ENCODE data around the gene TADA3.

Gene TADA3

DNA sequence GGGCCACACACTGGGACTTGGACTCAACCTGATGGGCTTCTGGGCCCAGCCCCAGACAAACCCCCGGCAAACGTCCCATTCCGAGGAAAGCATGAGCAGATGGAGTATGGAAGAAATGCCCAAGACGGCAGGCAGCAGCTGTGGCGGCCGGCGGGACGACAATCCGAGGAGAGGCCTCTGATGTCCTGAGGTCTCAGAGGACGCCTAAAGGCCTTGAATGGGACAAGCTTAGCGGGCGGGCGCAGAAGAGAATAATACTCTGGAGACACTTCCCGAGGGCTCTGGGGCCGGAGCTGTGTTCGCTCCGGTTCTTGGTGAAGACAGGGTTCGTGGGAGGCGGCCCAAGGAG, 43.0 kb downstream of the TADA3 start:
- peak overlapping the region; percentile 92 for H3K9ac ChIP-seq (ENCODE audit: low read depth, low read length)
- H3K36me3 ChIP-seq (ENCODE audit: control insufficient read depth, insufficient read depth, low read length), result peaks cover 43% of the 10 kb centered on the region
- H3K4me1 ChIP-seq (ENCODE audit: control insufficient read depth, insufficient read depth, low read length), result no peaks in the 10 kb centered on the region
- no peaks in the 10 kb centered on the region for H3K9me3 ChIP-seq (ENCODE audit: control insufficient read depth, insufficient read depth, low read length)
- H3K27me3 ChIP-seq (ENCODE audit: control insufficient read depth, insufficient read depth, low read length), result no peaks in the 10 kb centered on the region
- H3K4me3 ChIP-seq (ENCODE audit: low read depth, low read length), result peak overlapping the region; percentile 69

DNA sequence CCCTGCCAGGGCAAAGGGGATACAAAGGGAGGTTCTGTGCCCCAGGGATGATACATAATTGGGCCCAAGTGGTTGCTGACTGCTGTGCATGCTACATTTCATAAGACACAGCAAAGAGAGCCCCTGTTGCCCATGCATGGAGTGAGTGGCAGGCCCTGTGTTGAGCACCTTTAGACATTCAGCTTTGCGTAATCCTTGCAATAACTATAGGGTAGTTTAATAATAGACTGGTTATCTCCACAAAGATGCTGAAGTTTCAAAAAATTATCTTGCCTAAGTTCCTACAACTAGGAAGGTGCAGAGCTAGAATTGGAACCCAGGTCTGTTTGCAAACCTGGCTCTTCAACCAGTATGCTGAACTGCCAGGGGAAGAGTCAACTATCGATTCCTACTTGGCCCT, 44.2 kb downstream of the TADA3 start:
- H3K4me1 ChIP-seq (ENCODE audit: control insufficient read depth, insufficient read depth, low read length), result no peaks in the 10 kb centered on the region
- H3K36me3 ChIP-seq (ENCODE audit: control insufficient read depth, insufficient read depth, low read length), result peaks cover 53% of the 10 kb centered on the region
- no peaks in the 10 kb centered on the region for H3K27me3 ChIP-seq (ENCODE audit: control insufficient read depth, insufficient read depth, low read length)
- no peak overlapping the region for H3K4me3 ChIP-seq (ENCODE audit: low read depth, low read length)
- H3K9ac ChIP-seq (ENCODE audit: low read depth, low read length), result no peak overlapping the region
- H3K9me3 ChIP-seq (ENCODE audit: control insufficient read depth, insufficient read depth, low read length), result no peaks in the 10 kb centered on the region

DNA sequence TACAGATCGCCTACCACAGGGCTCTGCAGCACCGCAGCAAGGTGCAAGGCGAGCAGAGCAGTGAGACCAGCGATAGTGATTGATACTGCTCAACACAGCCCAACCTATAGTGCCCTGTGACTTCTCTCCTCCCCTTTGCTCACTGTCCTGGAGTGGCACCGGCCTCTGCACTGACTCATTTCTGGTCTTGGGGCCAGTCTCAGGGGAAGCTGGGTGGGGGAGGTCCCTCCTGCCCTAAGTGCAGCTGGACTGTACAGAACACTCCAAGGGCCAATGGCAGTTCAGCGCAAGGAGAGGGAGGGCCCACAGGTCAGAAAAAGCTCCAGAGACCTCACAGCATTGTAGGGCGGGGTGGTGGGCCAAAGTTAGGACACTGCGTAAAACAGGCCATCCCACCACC, 45.0 kb downstream of the TADA3 start:
- Histone ChIP-seq H3K9ac (ENCODE audit: low read depth, low read length) (no peak overlapping the region), H3K36me3 (ENCODE audit: control insufficient read depth, insufficient read depth, low read length) (peaks cover 58% of the 10 kb centered on the region)

DNA sequence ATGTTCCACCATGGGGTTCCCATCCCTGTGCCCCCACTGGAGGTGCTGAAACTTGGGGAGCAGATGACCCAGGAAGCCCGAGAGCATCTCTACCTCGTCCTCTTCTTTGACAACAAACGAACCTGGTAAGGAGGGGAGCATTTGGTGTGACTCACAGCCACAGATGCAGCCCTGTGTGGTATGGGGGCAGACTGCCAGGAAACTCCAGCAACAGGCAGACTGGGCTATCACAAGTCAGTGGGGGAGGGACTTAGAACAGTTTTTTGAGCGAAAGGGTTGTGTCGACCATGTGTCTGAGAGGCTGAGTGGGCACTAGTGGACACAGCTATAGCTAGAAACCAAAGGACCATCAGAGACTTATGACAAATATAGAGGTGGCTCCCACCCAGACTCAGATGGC, 45.9 kb downstream of the TADA3 start:
- H3K36me3 ChIP-seq (ENCODE audit: control insufficient read depth, insufficient read depth, low read length), result peaks cover 60% of the 10 kb centered on the region
- no peaks in the 10 kb centered on the region for H3K9me3 ChIP-seq (ENCODE audit: control insufficient read depth, insufficient read depth, low read length)
- H3K27me3 ChIP-seq (ENCODE audit: control insufficient read depth, insufficient read depth, low read length), result no peaks in the 10 kb centered on the region
- no peaks in the 10 kb centered on the region for H3K4me1 ChIP-seq (ENCODE audit: control insufficient read depth, insufficient read depth, low read length)
- no peak overlapping the region for H3K4me3 ChIP-seq (ENCODE audit: low read depth, low read length)
- H3K9ac ChIP-seq (ENCODE audit: low read depth, low read length), result no peak overlapping the region

More for the DNA sequence above, 45.0 kb downstream of the TADA3 start:
- Histone ChIP-seq H3K27me3 (ENCODE audit: control insufficient read depth, insufficient read depth, low read length) (no peaks in the 10 kb centered on the region), H3K9me3 (ENCODE audit: control insufficient read depth, insufficient read depth, low read length) (no peaks in the 10 kb centered on the region), H3K4me3 (ENCODE audit: low read depth, low read length) (no peak overlapping the region), H3K4me1 (ENCODE audit: control insufficient read depth, insufficient read depth, low read length) (no peaks in the 10 kb centered on the region)

DNA sequence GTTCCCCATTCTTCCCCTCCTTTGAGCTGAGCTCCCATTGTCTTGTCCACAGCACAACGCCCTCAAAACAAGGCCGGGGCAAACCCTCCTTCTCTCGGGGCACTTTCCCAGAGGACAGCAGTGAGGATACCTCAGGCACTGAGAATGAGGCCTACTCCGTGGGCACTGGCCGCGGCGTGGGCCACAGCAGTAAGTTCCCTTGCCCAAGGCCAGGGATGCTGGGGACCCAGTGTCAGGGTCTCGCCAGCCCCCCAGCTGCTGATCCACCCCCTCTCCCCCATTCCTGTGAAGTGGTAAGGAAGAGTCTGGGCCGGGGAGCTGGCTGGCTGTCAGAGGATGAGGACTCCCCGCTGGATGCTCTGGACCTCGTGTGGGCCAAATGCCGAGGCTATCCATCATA, 46.8 kb downstream of the TADA3 start:
- Histone ChIP-seq H3K36me3 (ENCODE audit: control insufficient read depth, insufficient read depth, low read length) (peaks cover 67% of the 10 kb centered on the region), H3K4me3 (ENCODE audit: low read depth, low read length) (no peak overlapping the region), H3K4me1 (ENCODE audit: control insufficient read depth, insufficient read depth, low read length) (no peaks in the 10 kb centered on the region), H3K27me3 (ENCODE audit: control insufficient read depth, insufficient read depth, low read length) (no peaks in the 10 kb centered on the region), H3K9me3 (ENCODE audit: control insufficient read depth, insufficient read depth, low read length) (no peaks in the 10 kb centered on the region), H3K9ac (ENCODE audit: low read depth, low read length) (no peak overlapping the region)

DNA sequence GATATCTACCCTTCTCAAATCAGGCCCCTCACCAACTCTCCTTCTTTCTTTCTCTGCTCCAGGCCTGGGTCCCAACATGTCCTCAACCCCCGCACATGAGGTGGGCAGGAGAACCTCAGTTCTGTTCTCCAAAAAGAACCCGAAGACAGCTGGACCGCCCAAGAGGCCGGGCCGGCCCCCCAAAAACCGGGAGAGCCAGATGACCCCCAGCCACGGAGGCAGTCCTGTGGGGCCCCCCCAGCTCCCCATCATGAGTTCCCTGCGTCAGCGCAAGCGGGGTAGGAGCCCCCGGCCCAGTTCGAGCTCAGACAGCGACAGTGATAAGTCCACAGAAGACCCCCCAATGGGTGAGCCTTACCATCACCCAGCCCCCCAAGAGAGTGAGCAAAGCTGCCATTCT, 48.1 kb downstream of the TADA3 start:
- H3K36me3 ChIP-seq (ENCODE audit: control insufficient read depth, insufficient read depth, low read length), result peaks cover 81% of the 10 kb centered on the region
- H3K4me1 ChIP-seq (ENCODE audit: control insufficient read depth, insufficient read depth, low read length), result no peaks in the 10 kb centered on the region
- no peaks in the 10 kb centered on the region for H3K9me3 ChIP-seq (ENCODE audit: control insufficient read depth, insufficient read depth, low read length)
- H3K4me3 ChIP-seq (ENCODE audit: low read depth, low read length), result no peak overlapping the region
- no peaks in the 10 kb centered on the region for H3K27me3 ChIP-seq (ENCODE audit: control insufficient read depth, insufficient read depth, low read length)
- H3K9ac ChIP-seq (ENCODE audit: low read depth, low read length), result no peak overlapping the region

DNA sequence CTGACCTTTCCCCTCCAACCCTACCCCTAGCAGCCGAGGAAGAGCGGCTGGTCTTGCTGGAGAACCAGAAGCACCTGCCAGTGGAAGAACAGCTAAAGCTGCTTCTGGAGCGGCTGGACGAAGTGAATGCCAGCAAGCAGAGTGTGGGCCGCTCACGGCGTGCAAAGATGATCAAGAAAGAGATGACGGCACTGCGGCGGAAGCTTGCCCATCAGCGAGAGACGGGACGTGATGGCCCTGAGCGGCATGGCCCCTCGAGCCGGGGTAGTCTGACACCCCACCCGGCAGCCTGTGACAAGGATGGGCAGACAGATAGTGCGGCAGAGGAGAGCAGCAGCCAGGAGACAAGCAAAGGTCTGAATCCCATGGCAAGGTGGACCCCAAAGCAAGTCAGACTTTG, 48.7 kb downstream of the TADA3 start:
- Histone ChIP-seq H3K4me3 (ENCODE audit: low read depth, low read length) (no peak overlapping the region), H3K9ac (ENCODE audit: low read depth, low read length) (no peak overlapping the region), H3K27me3 (ENCODE audit: control insufficient read depth, insufficient read depth, low read length) (no peaks in the 10 kb centered on the region), H3K4me1 (ENCODE audit: control insufficient read depth, insufficient read depth, low read length) (no peaks in the 10 kb centered on the region), H3K9me3 (ENCODE audit: control insufficient read depth, insufficient read depth, low read length) (no peaks in the 10 kb centered on the region), H3K36me3 (ENCODE audit: control insufficient read depth, insufficient read depth, low read length) (peaks cover 86% of the 10 kb centered on the region)

DNA sequence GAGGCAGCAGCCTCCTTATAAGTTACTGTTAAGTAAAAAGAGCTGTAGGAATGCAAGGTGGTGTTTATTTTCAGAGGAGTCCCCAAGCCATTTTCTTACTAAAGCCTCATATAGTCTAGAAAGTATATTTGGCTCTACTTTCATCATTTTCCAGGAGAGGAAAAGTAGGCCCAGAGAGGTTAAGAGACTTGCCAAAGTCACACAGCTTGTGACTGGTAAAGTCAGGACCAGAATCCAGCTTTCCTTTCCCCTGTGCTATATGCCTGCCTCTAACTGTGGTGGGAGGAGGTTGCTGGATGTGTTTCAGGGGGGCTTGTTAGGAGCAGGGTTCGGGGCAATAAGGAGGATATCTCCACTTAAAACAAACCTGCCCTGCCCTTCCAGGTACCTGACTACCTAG, 49.7 kb downstream of the TADA3 start:
- H3K4me1 ChIP-seq (ENCODE audit: control insufficient read depth, insufficient read depth, low read length), result no peaks in the 10 kb centered on the region
- no peak overlapping the region for H3K4me3 ChIP-seq (ENCODE audit: low read depth, low read length)
- no peak overlapping the region for H3K9ac ChIP-seq (ENCODE audit: low read depth, low read length)
- peaks cover 86% of the 10 kb centered on the region for H3K36me3 ChIP-seq (ENCODE audit: control insufficient read depth, insufficient read depth, low read length)
- no peaks in the 10 kb centered on the region for H3K27me3 ChIP-seq (ENCODE audit: control insufficient read depth, insufficient read depth, low read length)
- no peaks in the 10 kb centered on the region for H3K9me3 ChIP-seq (ENCODE audit: control insufficient read depth, insufficient read depth, low read length)

DNA sequence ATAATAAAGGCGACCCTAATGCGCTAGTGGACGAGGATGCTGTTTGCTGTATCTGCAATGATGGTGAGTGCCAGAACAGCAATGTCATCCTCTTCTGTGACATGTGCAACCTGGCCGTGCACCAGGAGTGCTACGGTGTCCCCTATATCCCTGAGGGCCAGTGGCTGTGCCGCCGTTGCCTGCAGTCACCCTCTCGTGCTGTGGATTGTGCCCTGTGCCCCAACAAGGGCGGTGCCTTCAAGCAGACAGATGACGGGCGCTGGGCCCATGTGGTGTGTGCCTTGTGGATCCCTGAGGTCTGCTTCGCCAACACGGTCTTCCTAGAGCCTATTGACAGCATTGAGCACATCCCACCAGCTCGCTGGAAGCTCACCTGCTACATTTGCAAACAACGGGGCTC, 53.1 kb downstream of the TADA3 start:
- H3K9ac ChIP-seq (ENCODE audit: low read depth, low read length), result no peak overlapping the region
- H3K9me3 ChIP-seq (ENCODE audit: control insufficient read depth, insufficient read depth, low read length), result no peaks in the 10 kb centered on the region
- H3K36me3 ChIP-seq (ENCODE audit: control insufficient read depth, insufficient read depth, low read length), result peaks cover 78% of the 10 kb centered on the region
- no peak overlapping the region for H3K4me3 ChIP-seq (ENCODE audit: low read depth, low read length)
- no peaks in the 10 kb centered on the region for H3K27me3 ChIP-seq (ENCODE audit: control insufficient read depth, insufficient read depth, low read length)
- H3K4me1 ChIP-seq (ENCODE audit: control insufficient read depth, insufficient read depth, low read length), result no peaks in the 10 kb centered on the region

DNA sequence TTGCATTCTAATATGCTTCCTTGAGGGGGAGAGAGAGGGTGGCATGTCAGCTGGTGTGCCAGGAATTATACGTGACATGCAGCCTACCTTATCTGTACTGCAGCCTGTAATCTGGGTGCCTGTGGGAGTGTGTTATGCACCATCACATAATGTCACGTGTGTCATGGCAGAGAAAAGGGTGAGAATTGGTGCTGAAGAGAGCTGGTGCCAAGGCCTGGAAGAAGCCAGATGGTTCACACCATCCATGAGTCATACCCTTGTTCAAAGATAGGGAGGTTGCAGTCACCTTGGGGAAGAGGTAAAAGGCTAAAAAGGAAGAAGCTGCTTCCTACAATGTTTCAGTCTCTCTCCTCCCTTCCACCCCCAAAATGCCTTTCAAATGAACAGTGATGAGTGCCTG, 55.4 kb downstream of the TADA3 start:
- no peaks in the 10 kb centered on the region for H3K27me3 ChIP-seq (ENCODE audit: control insufficient read depth, insufficient read depth, low read length)
- H3K4me1 ChIP-seq (ENCODE audit: control insufficient read depth, insufficient read depth, low read length), result peaks cover 4% of the 10 kb centered on the region
- no peak overlapping the region for H3K9ac ChIP-seq (ENCODE audit: low read depth, low read length)
- peaks cover 57% of the 10 kb centered on the region for H3K36me3 ChIP-seq (ENCODE audit: control insufficient read depth, insufficient read depth, low read length)
- no peak overlapping the region for H3K4me3 ChIP-seq (ENCODE audit: low read depth, low read length)
- no peaks in the 10 kb centered on the region for H3K9me3 ChIP-seq (ENCODE audit: control insufficient read depth, insufficient read depth, low read length)

DNA sequence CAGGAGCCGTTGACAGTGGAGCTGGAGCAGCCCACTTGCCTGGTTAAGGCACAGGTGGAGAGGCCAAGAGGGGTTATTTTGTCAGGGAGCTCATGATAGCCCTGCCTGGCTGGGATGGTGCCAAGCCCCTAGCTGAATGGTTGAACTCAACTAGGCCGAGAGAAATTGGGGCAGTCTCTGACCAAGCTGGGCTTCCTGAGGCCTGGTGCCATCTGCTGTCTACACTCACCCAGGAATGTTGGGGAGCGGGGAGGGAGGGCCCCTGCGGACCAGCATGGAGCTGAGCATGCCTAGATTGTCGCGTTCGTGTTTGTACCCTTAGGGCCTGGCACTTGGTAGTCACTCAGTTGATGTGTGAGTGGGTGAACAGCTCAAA, 59.5 kb downstream of the TADA3 start:
- peaks cover 22% of the 10 kb centered on the region for H3K36me3 ChIP-seq (ENCODE audit: control insufficient read depth, insufficient read depth, low read length)
- H3K4me1 ChIP-seq (ENCODE audit: control insufficient read depth, insufficient read depth, low read length), result peaks cover 4% of the 10 kb centered on the region
- no peaks in the 10 kb centered on the region for H3K27me3 ChIP-seq (ENCODE audit: control insufficient read depth, insufficient read depth, low read length)
- peak overlapping the region; percentile 88 for H3K4me3 ChIP-seq (ENCODE audit: low read depth, low read length)
- no peaks in the 10 kb centered on the region for H3K9me3 ChIP-seq (ENCODE audit: control insufficient read depth, insufficient read depth, low read length)
- H3K9ac ChIP-seq (ENCODE audit: low read depth, low read length), result peak overlapping the region; percentile 60

DNA sequence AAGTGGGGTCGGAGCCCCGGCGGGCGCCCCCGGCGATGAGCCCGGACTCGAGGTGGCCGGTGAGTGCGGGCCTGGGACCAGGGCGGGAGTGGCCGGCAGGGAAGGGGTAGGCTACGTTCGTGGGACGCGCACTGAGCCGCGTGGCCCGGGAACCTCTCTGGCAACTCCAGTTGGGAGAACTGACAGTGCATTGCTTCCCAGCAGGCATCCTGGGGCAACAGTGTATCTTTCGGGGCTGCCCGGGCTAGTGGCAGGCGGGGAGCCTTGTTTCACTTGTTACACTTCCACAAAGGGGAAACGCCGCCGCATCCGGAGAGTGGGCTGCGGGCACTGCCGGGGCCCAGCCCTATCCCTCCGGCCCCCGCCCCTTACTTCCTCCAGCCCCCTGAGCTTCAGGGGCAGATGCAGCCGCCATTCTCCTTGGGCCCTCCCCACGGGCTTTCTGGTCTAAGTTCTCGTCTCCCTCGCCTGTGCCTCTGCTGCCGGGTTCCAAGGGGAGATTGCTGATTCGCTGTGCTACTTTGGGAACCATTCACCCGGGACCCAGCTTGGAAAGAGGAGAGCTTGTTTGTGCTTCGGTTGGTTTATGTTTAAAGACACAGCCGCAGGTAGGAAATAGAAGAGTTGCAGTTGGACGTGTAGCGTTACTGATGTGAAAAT, 60.1 kb downstream of the TADA3 start:
- Histone ChIP-seq H3K4me1 (ENCODE audit: control insufficient read depth, insufficient read depth, low read length) (peaks cover 4% of the 10 kb centered on the region), H3K27me3 (ENCODE audit: control insufficient read depth, insufficient read depth, low read length) (no peaks in the 10 kb centered on the region), H3K9me3 (ENCODE audit: control insufficient read depth, insufficient read depth, low read length) (no peaks in the 10 kb centered on the region), H3K4me3 (ENCODE audit: low read depth, low read length) (peak overlapping the region; percentile 88), H3K36me3 (ENCODE audit: control insufficient read depth, insufficient read depth, low read length) (peaks cover 18% of the 10 kb centered on the region), H3K9ac (ENCODE audit: low read depth, low read length) (peak overlapping the region; percentile 100)
